GM12865 (cell line): ENCODE measurements around the gene OMG.
"Not testable (repeated sequence)": the region's sequence is repeated elsewhere in the genome, so short reads cannot be mapped to it uniquely, and the experiment has no call there.

Source experiments
- DNase-seq: peaks from one replicate; pipeline ENCODE4 v3.0.0; 2010; ENCODE audit warnings: low read depth
- H3K4me3 ChIP-seq: 2 replicates; pipeline ENCODE4 v1.5.1; 2011; ENCODE audit warnings: mild to moderate bottlenecking, low read depth, low read length, control low read depth
- CTCF ChIP-seq: IDR thresholded peaks from 2 replicates; pipeline ENCODE4 v1.5.1; 2011; ENCODE audit warnings: low read length, control low read depth, low read depth, inconsistent platforms; ENCODE audit not compliant: insufficient read depth; ENCODE audit errors: missing control alignments

The OMG gene

GRCh38 chr17:31294231-31294630 lies 2.8 kb downstream of the OMG start:
- H3K4me3 ChIP-seq = no peak overlapping the region
- no peak for TF ChIP-seq CTCF
- no peak for DNase-seq

- no peak for DNase-seq
- H3K4me3 ChIP-seq = no peak overlapping the region
- no peak for TF ChIP-seq CTCF
Measured at GRCh38 chr17:31293581-31293980, 3.5 kb downstream of the OMG start.

- no peak for TF ChIP-seq CTCF
- DNase-seq = no peak
- H3K4me3 ChIP-seq = no peak overlapping the region
Measured at GRCh38 chr17:31291820-31292219, 5.2 kb downstream of the OMG start.

- DNase-seq = no peak
- no peak overlapping the region for H3K4me3 ChIP-seq
- TF ChIP-seq CTCF = no peak
Measured at GRCh38 chr17:31289790-31290189, 7.2 kb downstream of the OMG start.

GRCh38 chr17:31287932-31288331 lies 9.1 kb downstream of the OMG start:
- not testable (repeated sequence) for H3K4me3 ChIP-seq, DNase-seq

GRCh38 chr17:31286587-31286986 lies 10.5 kb downstream of the OMG start:
- DNase-seq = no peak
- TF ChIP-seq CTCF = no peak
- H3K4me3 ChIP-seq = no peak overlapping the region

GRCh38 chr17:31283841-31284240 lies 13.2 kb downstream of the OMG start:
- no peak overlapping the region for H3K4me3 ChIP-seq
- DNase-seq = no peak
- no peak for TF ChIP-seq CTCF

GRCh38 chr17:31281061-31281460 lies 16.0 kb downstream of the OMG start:
- TF ChIP-seq CTCF = no peak
- no peak overlapping the region for H3K4me3 ChIP-seq
- DNase-seq = no peak
